Stimulated activated CD4-positive, alpha-beta T cell treated with anti-CD3 and anti-CD28 coated beads, Interleukin-4, amount 100 ng/mL, for 1 hour (primary cell): ENCODE data around the gene SBK3.
"Not testable (repeated sequence)": the region's sequence is repeated elsewhere in the genome, so short reads cannot be mapped to it uniquely, and the experiment has no call there.

ENCODE experiments used
- DNase-seq: peaks from one replicate; pipeline ENCODE4 v3.0.0-alpha.2; 2020

The SBK3 gene

DNA sequence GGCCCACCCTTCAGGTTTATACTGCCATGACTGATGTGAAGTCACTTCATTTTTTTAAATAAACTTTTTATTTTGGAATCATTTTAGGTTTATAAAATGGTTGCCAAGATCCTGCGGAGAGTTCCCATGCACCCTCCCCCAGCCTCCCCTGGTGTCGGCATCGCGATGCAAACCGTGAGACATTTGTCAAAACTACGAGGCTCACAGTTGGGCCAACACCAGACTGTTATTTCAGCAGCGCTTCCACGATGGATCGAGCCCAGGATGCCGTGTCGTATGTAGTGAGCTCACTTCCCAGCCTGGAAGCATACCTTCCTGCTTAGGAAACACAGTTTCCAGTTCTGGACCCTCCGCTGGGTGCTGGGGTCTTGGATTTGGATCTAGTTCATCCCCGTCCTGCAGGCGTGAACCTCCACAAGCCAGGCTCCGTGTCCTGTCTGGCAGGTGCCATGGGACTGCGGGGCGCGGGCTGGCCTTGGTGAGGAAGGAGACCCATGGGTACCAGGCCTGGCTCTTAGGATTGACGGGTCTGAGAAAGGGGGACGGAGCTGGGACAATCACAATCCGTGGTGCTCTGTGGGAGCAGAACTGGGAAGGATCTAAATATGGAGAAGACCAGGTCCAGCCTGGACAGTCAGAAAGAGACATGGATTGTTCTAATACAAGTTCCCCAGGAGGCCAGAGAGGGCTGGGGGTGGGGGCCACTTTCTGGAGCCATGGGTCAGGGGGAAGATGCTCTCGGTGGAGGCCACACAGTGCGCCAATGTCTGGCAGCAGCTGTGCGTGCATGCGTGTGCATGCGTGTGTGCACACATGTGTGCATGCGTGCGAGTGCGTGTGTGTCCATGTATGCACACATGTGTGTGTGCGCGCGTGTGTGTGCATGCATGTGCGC lies 6.0 kb downstream of the SBK3 start:
- DNase-seq = no peak

DNA sequence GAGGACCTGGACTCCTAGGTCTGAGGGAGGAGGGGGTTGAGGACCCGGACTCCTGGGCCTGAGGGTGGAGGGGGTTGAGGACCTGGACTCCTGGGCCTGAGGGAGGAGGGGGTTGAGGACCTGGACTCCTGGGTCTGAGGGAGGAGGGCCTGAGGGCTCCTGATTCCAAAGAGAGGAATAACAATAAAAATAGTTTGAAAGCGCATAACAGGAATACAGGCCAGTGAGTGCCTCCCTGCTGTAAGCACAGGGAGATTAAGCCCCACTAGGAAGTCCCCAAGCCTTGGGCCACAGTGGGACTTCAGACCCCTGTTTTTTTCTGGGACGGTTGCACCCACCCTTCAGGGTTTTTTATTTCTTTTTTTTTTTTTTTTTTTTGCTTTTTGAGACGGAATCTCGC lies 7.2 kb downstream of the SBK3 start:
- DNase-seq = no peak

DNA sequence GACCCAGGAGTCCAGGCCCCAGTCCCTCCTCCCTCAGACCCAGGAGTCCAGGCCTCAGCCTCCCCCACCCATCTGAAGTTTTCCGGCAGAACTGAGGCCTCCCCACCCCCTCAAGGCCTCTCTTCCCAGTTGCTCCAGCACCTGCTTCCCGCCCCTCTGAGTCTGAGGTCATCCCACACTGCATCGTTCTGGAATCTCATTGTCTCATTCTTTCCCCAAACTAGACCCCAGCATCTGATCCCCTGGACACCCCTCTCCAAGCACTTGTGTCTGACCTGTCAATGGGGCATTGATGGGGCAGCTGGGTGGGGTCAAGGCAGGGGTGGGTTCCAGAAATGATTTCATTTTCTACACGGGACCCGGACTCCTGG lies 7.6 kb downstream of the SBK3 start:
- no peak for DNase-seq

DNA sequence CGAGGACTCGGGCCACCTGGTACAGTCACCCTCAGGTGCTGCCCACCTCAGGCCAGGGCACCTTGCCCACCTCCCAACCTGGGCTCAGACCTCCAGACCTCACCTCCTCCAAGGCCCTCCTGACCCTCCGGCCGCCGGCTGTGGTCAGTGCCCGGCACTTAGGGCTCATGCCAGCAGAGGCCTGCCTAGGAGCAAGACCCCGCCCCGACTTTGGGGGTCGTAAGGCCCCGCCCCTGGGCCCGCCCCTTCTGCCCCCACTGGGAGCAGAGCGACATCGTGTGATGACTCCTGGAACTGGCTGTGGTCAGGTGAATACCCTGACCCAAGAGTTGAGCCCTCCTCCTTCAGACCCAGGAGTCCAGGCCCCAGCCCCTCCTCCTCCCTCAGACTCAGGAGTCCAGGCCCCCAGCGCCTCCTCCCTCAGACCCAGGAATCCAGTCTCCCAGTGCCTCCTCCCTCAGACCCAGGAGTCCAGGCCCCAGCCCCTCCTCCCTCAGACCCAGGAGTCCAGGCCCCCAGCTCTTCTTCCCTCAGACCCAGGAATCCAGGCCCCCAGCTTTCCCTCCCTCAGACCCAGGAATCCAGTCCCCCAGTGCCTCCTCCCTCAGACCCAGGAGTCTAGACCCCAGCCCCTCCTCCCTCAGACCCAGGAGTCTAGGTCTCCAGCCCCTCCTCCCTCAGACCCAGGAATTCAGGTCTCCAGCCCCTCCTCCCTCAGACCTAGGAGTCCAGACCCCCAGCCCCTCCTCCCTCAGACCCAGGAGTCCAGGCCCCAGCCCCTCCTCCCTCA lies 8.2 kb downstream of the SBK3 start, which contains the start of gene SBK2:
TSS of gene SBK2 (minus strand) at position 183 of the 790 bp plus-strand sequence. CDS start 839 bp downstream, outside the sequence.
- DNase-seq = no peak

DNA sequence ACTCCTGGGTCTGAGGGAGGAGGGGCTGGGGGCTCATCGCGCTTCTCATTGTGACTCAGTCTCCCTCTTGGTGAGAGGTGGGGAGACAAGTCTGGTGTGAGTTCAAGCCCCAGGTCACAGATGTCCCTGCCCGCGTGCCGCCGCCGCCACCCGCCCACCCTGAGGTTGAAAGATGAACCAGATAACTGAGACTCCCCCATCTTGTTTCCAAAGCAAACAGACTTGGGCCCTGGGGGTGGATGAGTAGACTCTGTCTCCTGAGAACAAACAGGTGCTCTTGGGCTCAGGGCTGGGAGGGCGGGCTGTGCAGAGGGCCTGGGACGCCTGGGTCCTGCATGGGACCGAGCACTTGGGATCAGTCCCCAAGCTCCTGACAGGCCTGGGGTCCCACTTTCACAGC lies 9.0 kb downstream of the SBK3 start:
- DNase-seq = no peak

DNA sequence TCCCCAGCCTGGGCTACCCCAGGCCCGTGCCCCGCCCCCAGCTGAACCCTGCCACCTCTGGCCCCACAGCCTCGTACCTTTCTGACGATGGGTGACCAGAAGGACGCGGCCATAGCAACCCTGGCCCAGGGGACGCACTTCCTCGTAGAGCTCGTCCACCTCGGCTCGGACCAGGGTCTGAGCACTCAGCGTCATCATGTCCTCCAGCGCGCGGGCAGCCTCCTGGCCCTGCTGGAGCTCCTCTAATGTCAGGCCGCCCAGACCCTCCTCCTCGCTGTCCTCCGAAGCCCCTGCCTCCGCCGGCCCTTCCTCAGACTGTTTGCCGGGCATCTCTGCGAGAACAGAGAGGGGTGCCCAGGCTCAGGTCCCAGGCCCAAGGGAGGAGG lies 9.4 kb downstream of the SBK3 start:
- no peak for DNase-seq

DNA sequence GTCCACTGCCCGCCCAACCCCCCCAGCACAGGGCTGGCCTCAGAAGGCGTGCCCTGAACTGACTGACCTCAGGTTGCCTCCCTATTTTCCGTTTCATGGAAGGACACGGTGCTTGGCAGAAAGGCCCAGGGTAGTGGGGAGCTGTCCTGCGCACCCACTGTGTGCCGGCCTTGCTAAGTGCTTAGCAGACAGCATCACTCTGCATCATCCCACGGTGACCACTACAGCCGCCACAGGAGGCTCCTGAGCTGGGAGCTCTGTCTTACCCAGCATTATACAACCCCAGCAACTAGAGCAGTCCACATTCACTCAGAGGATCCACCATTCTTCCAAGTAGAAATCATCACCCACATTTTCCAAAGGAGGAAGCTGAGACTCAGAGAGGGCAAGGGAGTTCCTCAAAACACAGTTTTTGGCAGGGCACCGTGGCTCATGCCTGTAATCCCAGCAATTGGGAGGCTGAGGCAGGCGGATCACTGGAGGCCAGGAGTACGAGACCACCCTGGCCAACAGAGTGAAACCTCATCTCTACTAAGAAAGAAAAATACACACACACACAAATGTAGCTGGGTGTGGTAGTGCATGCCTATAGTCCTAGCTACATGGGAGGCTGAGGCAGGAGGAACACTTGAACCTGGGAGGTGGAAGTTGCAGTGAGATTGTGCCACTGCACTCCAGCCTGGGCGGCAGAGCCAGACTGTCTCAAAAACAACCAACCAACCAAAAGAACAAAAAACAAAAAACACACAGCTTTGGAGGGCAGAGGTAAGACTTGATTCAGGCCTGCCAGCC lies 10.0 kb downstream of the SBK3 start:
- DNase-seq = no peak

DNA sequence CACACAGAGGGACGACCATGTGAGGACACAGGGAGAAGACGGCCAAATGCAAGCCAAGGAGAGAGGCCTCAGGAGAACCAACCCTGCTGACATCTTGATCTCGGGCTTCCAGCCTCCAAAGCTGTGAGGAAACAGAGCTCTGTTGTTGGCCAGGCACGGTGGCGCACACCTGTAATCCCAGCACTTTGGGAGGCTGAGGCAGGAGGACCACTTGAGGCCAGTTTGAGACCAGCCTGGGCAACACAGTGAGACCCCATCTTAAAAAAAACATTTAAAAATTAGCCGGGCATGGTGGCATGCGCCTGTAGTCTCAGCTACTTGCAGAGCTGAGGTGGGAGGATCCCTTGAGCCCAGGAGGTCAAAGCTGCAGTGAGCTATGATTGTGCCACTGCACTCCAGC lies 11.1 kb downstream of the SBK3 start:
- not testable (repeated sequence) for DNase-seq

DNA sequence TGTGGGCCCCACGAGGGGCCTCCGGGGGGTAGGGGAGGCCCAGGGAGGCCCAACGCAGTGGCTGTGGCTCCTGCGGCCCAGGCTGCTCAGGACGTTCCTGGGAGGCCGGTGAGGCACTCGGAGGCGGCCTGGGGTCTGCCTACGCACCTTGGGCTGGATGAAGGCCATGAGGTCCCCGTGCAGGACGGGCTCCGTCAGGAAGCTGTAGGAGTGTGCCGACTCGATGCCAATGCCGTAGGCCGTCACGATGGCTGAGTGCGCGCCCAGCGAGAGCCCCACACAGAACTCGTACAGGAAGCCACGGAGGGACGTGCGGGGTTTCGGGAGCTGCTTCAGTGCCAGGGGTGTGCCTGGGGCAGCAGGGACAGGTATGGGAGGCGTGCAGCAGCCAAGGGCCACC lies 14.3 kb downstream of the SBK3 start:
- DNase-seq = no peak

DNA sequence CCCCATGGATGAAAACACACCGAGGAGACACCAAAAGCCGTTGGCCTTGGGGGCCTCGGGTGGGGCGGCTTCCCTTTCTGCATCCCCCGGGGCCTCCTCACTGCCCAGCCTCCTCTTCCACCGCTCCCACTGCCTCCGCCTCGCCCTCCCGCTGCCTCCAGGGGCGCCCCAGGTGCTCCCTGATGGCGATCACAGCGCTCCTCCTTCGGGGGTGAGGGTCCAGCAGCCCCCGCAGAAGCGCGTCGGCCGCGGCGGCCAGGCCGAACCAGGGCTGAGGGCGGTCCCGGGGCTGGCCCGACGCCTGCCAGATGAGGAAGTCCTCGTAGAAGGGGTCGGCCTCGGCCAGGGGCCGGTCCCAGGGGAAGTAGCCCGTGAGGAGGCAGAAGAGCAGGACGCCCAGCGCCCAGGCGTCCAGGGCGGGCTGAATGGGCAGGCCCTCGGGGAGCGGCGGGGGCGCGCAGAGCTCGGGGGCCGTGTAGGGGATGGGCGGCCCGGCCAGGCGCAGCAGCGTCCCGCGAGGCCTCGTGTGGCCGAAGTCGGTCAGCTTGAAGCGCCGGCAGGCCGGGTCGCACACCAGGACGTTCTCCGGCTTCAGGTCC lies 15.6 kb downstream of the SBK3 start:
- no peak for DNase-seq

DNA sequence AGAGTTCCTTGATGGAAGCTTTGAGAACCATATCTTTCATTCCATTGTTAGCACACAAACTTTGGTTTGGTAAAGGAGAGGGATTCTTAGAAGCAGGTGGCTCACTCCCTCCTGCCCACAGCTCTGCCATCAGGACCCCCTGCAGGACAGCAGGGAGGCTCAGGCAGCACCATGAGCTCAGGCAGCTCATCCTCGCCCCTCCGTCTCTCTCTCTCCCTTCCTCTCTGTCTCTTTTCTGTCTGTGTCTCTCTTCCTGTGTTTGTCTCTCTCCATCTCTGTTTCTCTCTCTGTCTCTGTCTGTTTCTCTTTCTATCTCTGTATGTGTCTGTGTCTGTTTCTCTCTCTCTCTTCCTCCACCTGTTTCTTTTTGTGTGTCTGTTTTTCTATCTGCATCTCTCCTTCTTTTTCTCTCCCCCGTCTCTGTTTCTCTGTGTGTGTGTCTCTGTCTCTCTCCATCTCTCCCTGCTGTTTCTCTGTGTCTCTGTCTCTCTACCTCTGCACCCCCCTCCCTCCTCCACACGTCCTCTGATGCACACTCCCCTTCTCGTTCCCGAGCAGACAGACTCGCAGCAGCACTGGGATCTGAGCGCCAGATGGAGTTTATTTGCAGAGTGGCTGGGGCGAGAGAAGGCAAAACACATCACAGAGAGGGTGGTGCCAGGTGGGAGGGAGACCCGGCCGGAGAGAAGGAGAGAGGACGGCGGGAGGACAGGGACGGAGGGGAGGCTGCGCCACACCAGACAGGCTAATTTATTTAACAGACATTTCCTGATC lies 17.1 kb downstream of the SBK3 start:
- DNase-seq = no peak

DNA sequence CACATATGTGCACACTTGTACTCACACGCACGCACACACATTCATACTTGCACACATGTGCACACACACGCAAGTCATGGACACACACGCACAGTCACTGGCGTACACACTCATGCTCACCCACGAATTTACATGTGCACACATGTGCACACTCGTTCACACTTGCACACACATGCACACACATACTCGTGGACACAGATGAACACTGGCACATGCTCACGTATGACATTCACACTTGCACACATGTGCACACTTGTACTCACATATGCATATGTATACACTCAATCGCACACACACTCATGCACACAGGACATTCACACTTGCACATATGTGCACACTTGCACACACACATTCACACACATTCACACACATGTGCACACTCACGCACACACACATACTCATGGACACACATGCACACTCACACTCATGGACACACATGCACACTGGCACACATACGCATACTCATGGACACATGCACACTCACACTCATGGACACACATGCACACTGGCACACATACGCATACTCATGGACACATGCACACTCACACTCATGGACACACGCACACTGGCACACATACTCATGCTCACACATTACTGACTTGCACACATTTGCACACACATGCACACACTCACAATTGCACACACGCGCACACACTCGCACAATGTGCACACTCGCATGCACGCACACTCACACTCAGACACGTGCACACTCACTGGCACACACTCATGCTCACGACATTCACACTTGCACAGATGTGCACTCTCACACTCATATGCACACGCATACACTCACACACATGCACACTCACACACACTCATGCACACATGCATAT lies 17.9 kb downstream of the SBK3 start:
- DNase-seq = no peak

DNA sequence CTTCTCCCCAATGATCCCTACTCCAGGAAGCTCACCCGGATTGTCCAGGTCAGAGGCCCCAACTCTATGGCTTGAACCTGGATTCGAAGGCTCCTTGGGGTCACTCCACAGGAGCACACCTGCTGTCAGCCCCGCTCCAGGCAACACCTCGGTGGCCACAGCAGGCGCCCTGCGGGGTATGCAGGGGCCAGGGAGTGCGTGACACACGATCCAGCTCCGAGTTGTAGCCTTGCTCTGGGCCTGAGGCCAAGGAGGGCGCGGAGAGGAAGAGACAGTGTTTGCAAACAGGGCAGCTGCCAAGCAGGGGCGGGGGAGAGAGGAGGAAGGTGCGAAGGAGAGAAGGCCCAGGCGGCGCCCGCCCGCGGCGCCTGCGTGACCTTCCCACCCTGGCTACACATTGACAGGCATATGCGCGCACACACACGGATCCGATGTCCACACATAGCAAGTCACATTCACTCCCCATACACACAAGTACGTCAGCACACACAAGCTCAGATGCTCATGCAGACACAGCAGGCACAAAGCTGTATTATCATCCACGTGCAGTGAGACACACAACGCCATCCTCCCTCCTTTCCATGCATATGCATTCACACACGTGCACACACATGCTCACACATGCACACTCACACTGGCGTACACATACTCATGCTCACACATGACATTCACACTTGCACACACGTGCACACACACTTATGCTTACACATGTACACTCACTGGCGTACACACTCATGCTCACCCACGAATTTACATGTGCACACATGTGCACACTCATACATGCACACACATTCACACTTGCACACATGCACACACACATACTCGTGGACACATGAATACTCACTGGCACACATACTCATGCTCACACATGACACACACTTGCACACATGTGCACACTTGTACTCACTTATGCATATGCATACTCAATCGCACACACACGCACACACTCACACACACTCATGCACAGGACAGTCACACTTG lies 18.8 kb downstream of the SBK3 start:
- no peak for DNase-seq

DNA sequence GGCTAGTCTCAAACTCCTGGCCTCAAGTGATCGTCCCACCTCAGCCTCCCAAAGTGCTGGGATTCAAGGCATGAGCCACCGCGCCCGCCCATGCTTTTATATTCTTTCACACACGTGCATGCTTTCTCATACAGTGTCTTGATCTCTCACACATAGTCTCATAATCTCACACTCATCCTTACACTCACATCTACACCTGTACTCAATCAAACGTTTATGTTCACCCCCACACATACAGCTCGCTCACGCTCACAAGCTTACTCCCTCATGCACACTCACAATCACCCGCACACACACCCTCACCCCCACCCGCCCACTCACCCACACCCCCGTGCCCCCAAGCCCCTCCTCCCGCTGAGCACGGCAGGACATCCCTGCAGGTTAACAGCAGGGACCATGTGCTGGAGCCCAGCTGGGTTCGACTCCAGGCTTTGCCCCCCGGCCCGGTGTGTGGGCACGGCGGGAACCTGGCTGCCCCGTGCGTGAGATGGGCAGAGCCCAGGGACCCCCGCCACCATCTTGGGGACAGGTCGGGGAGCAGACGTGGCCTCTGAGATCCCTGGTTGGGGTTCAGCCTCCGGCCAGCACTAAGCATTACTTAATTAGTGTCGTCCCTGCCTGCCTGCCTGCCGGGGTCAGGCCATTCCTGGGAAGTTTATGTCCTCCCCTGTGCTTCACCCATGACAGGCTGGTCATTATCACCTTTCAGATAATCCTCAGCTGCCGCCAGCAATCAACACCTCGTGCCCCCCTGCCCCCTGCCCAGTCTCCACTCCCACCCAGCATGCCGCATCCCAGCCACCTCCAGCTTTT lies 19.8 kb downstream of the SBK3 start:
- DNase-seq = no peak

DNA sequence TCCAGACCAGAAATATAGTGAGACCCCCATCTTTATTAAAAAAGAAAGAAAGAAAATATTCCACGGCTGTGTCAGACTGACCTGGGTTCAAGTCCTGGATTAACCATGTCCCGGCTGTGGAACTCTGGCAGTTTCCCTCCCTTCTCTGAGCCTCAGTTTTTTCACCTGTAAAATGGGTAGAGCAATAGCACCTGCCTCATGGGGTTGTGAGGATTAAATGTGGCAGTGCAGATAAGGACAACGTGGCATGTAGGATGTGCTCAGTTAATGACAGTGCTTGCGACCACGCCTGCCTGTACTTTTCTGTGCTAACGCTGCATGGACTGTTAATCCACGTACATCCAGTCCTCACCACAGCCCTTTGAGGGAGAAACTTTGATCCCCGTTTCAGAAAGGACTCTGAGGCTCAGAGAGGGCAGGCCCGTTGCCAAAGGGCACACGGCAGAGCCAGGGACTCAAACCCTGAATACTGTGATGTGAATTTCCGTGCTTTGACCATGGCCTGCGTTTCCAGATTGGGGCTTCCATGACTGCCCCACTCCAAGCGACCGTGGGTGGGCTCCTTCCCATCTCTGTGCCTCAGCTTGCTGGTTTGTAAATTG lies 24.6 kb downstream of the SBK3 start:
- DNase-seq = no peak

DNA sequence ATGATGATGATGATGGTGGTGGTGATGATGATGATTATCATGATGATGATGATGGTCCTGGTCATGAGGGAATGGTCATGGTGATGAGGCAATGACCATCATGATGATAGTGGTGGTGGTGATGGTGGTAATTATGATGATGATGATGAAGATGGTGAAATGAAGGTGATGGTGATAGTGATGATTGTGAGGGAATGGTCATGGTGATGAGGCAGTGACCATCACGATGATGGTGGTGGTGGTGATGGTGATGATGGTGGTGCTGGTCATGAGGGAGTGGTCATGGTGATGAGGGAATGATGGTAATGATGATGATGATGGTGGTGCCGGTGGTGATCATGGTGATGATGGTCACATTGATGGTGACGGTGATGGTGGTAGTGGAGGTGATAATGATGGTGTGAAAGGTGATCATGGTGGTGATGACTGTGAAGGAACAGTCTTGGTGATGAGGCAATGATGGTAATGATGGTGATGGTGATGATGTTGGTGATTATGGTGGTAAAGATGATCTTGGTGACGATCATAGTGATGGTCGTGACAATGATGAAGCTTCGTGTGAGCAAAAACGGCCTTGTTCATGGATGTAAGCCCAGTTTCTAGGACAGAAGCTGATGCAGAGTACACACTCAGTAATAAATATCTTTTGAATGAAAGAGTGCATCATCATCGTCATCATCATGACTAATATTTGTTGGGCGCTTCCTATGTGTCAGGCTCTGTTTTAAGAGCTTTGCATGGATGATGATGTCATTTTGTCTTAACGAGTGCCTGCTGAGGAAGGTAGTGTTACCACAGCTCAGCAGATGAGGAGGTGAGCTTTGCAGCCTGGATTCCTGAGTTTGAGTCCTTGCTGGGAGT lies 25.7 kb downstream of the SBK3 start:
- no peak for DNase-seq

DNA sequence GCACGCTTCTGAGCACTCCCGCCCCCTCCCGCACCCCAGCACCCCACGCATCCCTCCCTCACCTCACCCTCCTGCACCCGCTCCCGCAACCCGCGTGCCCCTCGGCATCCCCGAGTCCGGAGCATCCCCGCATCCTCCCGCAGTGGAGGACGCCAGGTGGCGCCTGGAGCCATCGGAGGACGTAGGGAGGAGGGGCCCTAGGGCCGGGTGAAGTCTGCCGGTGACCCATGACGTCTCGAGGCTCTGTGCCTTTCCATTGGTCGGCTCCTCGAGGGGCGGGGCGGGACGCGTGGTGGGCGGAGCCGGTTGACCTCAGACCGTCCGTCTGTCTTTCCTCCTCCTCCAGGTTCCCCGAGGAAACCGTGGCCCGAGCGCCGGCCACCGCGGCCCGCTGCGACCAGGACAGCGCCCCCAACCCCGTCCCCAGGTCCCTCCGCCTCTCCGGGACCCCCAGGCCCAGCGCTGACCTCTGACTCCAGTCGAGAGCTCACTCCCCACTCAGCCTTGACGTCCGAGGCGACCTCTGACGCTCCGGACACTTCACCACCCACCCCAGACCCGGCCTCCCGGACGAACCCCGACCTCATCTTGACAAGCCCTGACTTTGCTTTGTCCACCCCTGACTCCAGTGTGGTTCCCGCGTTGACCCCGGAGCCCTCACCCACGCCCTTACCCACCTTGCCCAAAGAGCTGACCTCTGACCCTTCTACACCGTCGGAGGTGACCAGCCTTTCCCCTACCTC lies 28.3 kb downstream of the SBK3 start:
- peak; percentile 89 for DNase-seq
